A549 (cell line): ENCODE results near the gene SLC7A4. TPM values are rescaled to one million over a fixed set of nuclear protein-coding genes. Genes with fewer than 3 reads are reported as not detected.

ENCODE experiments used
- ATAC-seq, 2 experiments: fragments of 200-7000 bp in 1 of 2; fragments of >200 bp in 1 of 2; cut with Nextera tagmentation in 1 of 2; cut with Tn5 transposase in 1 of 2; 3 replicates each; pipeline versions ENCODE4 v1.8.0 to v1.9.1; 2018 to 2020; ENCODE audit warnings: mild to moderate bottlenecking in 1 of 2, moderate library complexity in 1 of 2
- CTCF ChIA-PET: fragments of 300-600 bp; sonication (Branson Sonifier 250); formaldehyde crosslinking; extraction: SDS; loops from one replicate; lab custom pipeline; 2021; ENCODE audit warnings: antibody characterized with exemption, inconsistent platforms; lab: Yijun Ruan, JAX
- POLR2A ChIA-PET: fragments of 350-600 bp; formaldehyde crosslinking; extraction: SDS; loops from one replicate; lab custom pipeline; 2021; ENCODE audit warnings: antibody characterized with exemption, inconsistent platforms; lab: Yijun Ruan, JAX
- DNase-seq, 2 experiments: peaks; one replicate each; pipeline versions ENCODE4 v3.0.0 to v3.0.0-alpha.2; 2011 to 2016; ENCODE audit warnings: low read depth in 1 of 2, low spot score in 1 of 2
- FAIRE-seq: peaks from 2 replicates; lab custom pipeline; 2011; peaks lifted over from hg19 to GRCh38; lab: Jason Lieb, UNC
- H3K27ac ChIP-seq, 2 experiments: fragments of >200 bp; sonication (Bioruptor Twin); formaldehyde crosslinking; 3 replicates each; pipeline ENCODE4 v1.5.1; 2016 to 2017
- H3K4me1 ChIP-seq: fragments of >200 bp; sonication (Bioruptor Twin); formaldehyde crosslinking; 3 replicates; pipeline ENCODE4 v1.6.1; 2016
- H3K4me2 ChIP-seq: fragments of >200 bp; sonication (Bioruptor Twin); formaldehyde crosslinking; 3 replicates; pipeline ENCODE4 v1.6.1; 2016
- H3K4me3 ChIP-seq: fragments of >200 bp; sonication (Bioruptor Twin); formaldehyde crosslinking; 3 replicates; pipeline ENCODE4 v1.5.1; 2016
- H3K9me3 ChIP-seq: fragments of >200 bp; sonication (Bioruptor Twin); formaldehyde crosslinking; 3 replicates; pipeline ENCODE4 v1.6.1; 2016
- ATOH8 ChIP-seq: fragments of 250-450 bp; sonication (Bioruptor Pico); IDR thresholded peaks from 2 replicates; pipeline ENCODE4 v1.5.0; 2020; ENCODE audit warnings: low read depth, mild to moderate bottlenecking, moderate library complexity
- BHLHE40 ChIP-seq: IDR thresholded peaks from 2 replicates; pipeline ENCODE4 v1.6.1; 2012; ENCODE audit warnings: low read depth, low read length, inconsistent platforms
- CBX2 ChIP-seq: fragments of 200-600 bp; sonication (generic); IDR thresholded peaks from 2 replicates; pipeline ENCODE4 v1.6.1; 2016; ENCODE audit warnings: low read depth, mild to moderate bottlenecking, borderline replicate concordance
- CHD4 ChIP-seq: fragments of 200-600 bp; sonication (generic); IDR thresholded peaks from 2 replicates; pipeline ENCODE4 v1.6.1; 2016; ENCODE audit warnings: antibody characterized with exemption, mild to moderate bottlenecking, borderline replicate concordance
- FOXS1 ChIP-seq: fragments of 250-450 bp; sonication (Bioruptor Pico); IDR thresholded peaks from 2 replicates; pipeline ENCODE4 v1.5.0; 2020; ENCODE audit warnings: mild to moderate bottlenecking, moderate library complexity
- HEYL ChIP-seq: fragments of 250-450 bp; sonication (Bioruptor Pico); IDR thresholded peaks from 2 replicates; pipeline ENCODE4 v1.8.0; 2021; ENCODE audit warnings: mild to moderate bottlenecking, moderate library complexity
- HMGXB4 ChIP-seq: fragments of 250-450 bp; sonication (Bioruptor Pico); IDR thresholded peaks from 2 replicates; pipeline ENCODE4 v1.5.0; 2021; ENCODE audit warnings: mild to moderate bottlenecking, moderate library complexity, borderline replicate concordance
- HOXB5 ChIP-seq: fragments of 250-450 bp; sonication (Bioruptor Pico); IDR thresholded peaks from 2 replicates; pipeline ENCODE4 v1.5.0; 2020; ENCODE audit warnings: mild to moderate bottlenecking, moderate library complexity
- JUN ChIP-seq, 2 experiments: fragments of >200 bp; sonication (Bioruptor Twin); formaldehyde crosslinking; IDR thresholded peaks; 2 replicates in 1 of 2; 3 replicates in 1 of 2; pipeline ENCODE4 v1.6.1; 2016 to 2017
- JUNB ChIP-seq: fragments of >200 bp; sonication (Bioruptor Twin); formaldehyde crosslinking; IDR thresholded peaks from 2 replicates; pipeline ENCODE4 v1.6.1; 2016
- KDM5A ChIP-seq: fragments of 200-600 bp; sonication (generic); IDR thresholded peaks from 2 replicates; pipeline ENCODE4 v1.6.1; 2016; ENCODE audit warnings: antibody characterized with exemption, mild to moderate bottlenecking
- REST ChIP-seq: fragments of 200-600 bp; sonication (generic); IDR thresholded peaks from 2 replicates; pipeline ENCODE4 v1.6.1; 2016; ENCODE audit warnings: antibody characterized with exemption, mild to moderate bottlenecking, moderate library complexity
- RFX5 ChIP-seq: fragments of 450-650 bp; IDR thresholded peaks from 2 replicates; pipeline ENCODE4 v1.7.1; 2014; ENCODE audit warnings: antibody characterized with exemption, mild to moderate bottlenecking, moderate library complexity
- SREBF2 ChIP-seq: fragments of 450-650 bp; IDR thresholded peaks from 2 replicates; pipeline ENCODE4 v1.6.1; 2014; ENCODE audit warnings: mild to moderate bottlenecking, moderate library complexity
- TP53 ChIP-seq: fragments of 250-450 bp; sonication (Bioruptor Pico); IDR thresholded peaks from 2 replicates; pipeline ENCODE4 v1.5.0; 2021; ENCODE audit warnings: mild to moderate bottlenecking, moderate library complexity
- ZNF302 ChIP-seq: fragments of 250-450 bp; sonication (Bioruptor Pico); IDR thresholded peaks from 2 replicates; pipeline ENCODE4 v1.9.0; 2021; ENCODE audit warnings: inconsistent platforms, mild to moderate bottlenecking, moderate library complexity
- ZSCAN20 ChIP-seq: fragments of 250-450 bp; sonication (Bioruptor Pico); IDR thresholded peaks from 2 replicates; pipeline ENCODE4 v1.8.0; 2022; ENCODE audit warnings: mild to moderate bottlenecking, moderate library complexity
- WGBS: methylation state at CpG from one replicate; pipeline ENCODE4 v1.1.6; 2017; ENCODE audit errors: missing lambda C conversion rate; 5-methylcytosine and 5-hydroxymethylcytosine counted together
- polyA plus RNA-seq, 4 experiments: library from polyadenylated mRNA; depleted of rRNA in 3 of 4; stranded (reverse); fragments of >200 nt; fragmentation: RNase III in 1 of 4; extraction: RNeasy Plus Mini Kit Qiagen cat#74134 plus additional on column Dnase treatment in 1 of 4; gene quantifications; 2 replicates in 3 of 4; 3 replicates in 1 of 4; pipeline ENCODE4 v1.2.3, GENCODE V29; 2011 to 2017
- TF ChIP-seq, protein P1 (sequence below): fragments of >200 bp; sonication (Bioruptor Twin); formaldehyde crosslinking; IDR thresholded peaks from 2 replicates; pipeline ENCODE4 v1.6.1; 2016

The SLC7A4 gene
- polyA plus RNA-seq, 2 of the 4 experiments (the other 2 are of a cell fraction), result not detected

- TF ChIP-seq REST (no peak), KDM5A (no peak), JUNB (no peak)
Observed at GRCh38 chr22:21038405-21038804, 6.0 kb upstream of the SLC7A4 start (continued).

GRCh38 chr22:21034989-21035388 lies 2.6 kb upstream of the SLC7A4 start:
- POLR2A ChIA-PET, result no interaction called here
- DNase-seq, result no peak
- CTCF ChIA-PET, result no interaction called here
- no peak overlapping the region for H3K4me2 ChIP-seq
- H3K27ac ChIP-seq, result no peak overlapping the region; a peak in 1 of 6 replicates
- peaks cover 17% of the 10 kb centered on the region for H3K4me1 ChIP-seq
- FAIRE-seq, result no peak
- 80% methylated on average over 3 of the region's 3 CpGs for WGBS
- H3K9me3 ChIP-seq, result no peaks in the 10 kb centered on the region
- no peak for ATAC-seq
- H3K4me3 ChIP-seq, result no peak overlapping the region
- no peak for TF ChIP-seq FOXS1 (CRISPR knock-in tag)
- no peak for TF ChIP-seq HMGXB4 (CRISPR knock-in tag)
- TF ChIP-seq SREBF2, result no peak
- no peak for TF ChIP-seq TP53 (CRISPR knock-in tag)
- TF ChIP-seq, protein P1, sequence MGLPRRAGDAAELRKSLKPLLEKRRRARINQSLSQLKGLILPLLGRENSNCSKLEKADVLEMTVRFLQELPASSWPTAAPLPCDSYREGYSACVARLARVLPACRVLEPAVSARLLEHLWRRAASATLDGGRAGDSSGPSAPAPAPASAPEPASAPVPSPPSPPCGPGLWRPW, result no peak
- no peak for TF ChIP-seq ATOH8 (CRISPR knock-in tag)
- TF ChIP-seq RFX5, result no peak
- no peak for TF ChIP-seq HEYL (CRISPR knock-in tag)
- TF ChIP-seq CHD4, result no peak
- TF ChIP-seq HOXB5 (CRISPR knock-in tag), result no peak
- no peak for TF ChIP-seq JUN (IDR thresholded peaks at IDR 0.05)
- TF ChIP-seq ZSCAN20 (CRISPR knock-in tag), result no peak
- no peak for TF ChIP-seq CBX2
- no peak for TF ChIP-seq ZNF302 (CRISPR knock-in tag)
- TF ChIP-seq, all 56 proteins: peak for 0

DNA sequence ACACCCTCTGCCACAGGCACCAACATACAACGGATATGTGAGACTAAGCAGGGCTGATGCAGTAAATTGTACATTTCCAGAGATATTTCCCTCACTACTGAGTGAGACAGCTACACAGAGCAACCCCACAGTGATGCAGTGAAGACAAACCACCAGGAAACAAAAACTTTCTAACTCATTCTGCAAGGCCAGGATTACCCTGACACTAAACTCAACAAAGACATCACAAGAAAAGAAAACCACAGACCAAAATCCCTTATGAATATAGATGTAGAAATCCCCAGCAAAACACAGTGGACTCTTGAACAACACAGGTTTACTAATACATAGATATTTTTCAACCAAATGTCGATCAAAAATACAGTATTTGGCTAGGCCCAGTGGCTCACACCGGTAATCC lies 1.5 kb upstream of the SLC7A4 start:
- WGBS, result 75% methylated on average over 3 of the region's 3 CpGs
- peaks cover 17% of the 10 kb centered on the region for H3K4me1 ChIP-seq
- no peaks in the 10 kb centered on the region for H3K9me3 ChIP-seq
- ATAC-seq (no peak), DNase-seq (no peak), FAIRE-seq (no peak)
- no peak for TF ChIP-seq BHLHE40
- H3K4me3 ChIP-seq, result no peak overlapping the region
- no peak overlapping the region for H3K4me2 ChIP-seq
- H3K27ac ChIP-seq, result no peak overlapping the region
- CTCF ChIA-PET, result interaction anchor here (1.7 kb wide), 1 partner anchor 69 kb away, joined by 5 read pairs; no protein-coding TSS in a partner anchor
- POLR2A ChIA-PET, result interaction anchor here (0.6 kb wide), 1 partner anchor 124 kb away, joined by 5 read pairs; no protein-coding TSS in a partner anchor
